HG02759 (cell line): ENCODE results near the gene CELF1.

Experiments used
- ATAC-seq: cut with Tn5 transposase; IDR thresholded peaks from one replicate; pipeline ENCODE4 v1.9.1; 2021; ENCODE audit warnings: mild to moderate bottlenecking, moderate library complexity; ENCODE audit not compliant: unreplicated experiment

The CELF1 gene

GRCh38 chr11:47495011-47495855 lies 57.7 kb downstream of the CELF1 start:
- no peak for ATAC-seq

GRCh38 chr11:47489395-47489755 lies 63.6 kb downstream of the CELF1 start:
- no peak for ATAC-seq

- no peak for ATAC-seq
Observed at GRCh38 chr11:47488674-47489394, 64.1 kb downstream of the CELF1 start.

GRCh38 chr11:47488111-47488510 lies 64.8 kb downstream of the CELF1 start:
- ATAC-seq, result no peak

GRCh38 chr11:47487421-47487820 lies 65.5 kb downstream of the CELF1 start:
- ATAC-seq, result no peak

GRCh38 chr11:47485107-47485506 lies 67.8 kb downstream of the CELF1 start:
- no peak for ATAC-seq

- no peak for ATAC-seq
Observed at GRCh38 chr11:47483457-47483856, 69.5 kb downstream of the CELF1 start.

GRCh38 chr11:47480762-47481161 lies 72.2 kb downstream of the CELF1 start:
- no peak for ATAC-seq

GRCh38 chr11:47478651-47479329 lies 74.1 kb downstream of the CELF1 start:
- ATAC-seq, result no peak

- ATAC-seq, result no peak
Observed at GRCh38 chr11:47477753-47478152, 75.2 kb downstream of the CELF1 start.

- ATAC-seq, result no peak
Observed at GRCh38 chr11:47477323-47477722, 75.6 kb downstream of the CELF1 start.

GRCh38 chr11:47470671-47471070 lies 82.3 kb downstream of the CELF1 start:
- no peak for ATAC-seq

GRCh38 chr11:47469361-47470179 lies 83.4 kb downstream of the CELF1 start:
- ATAC-seq, result no peak

- ATAC-seq, result no peak
Observed at GRCh38 chr11:47468598-47469214, 84.2 kb downstream of the CELF1 start.

GRCh38 chr11:47467357-47467756 lies 85.6 kb downstream of the CELF1 start:
- no peak for ATAC-seq

- ATAC-seq, result no peak
Observed at GRCh38 chr11:47466701-47467250, 86.2 kb downstream of the CELF1 start.

GRCh38 chr11:47466201-47466600 lies 86.7 kb downstream of the CELF1 start:
- ATAC-seq, result no peak

- no peak for ATAC-seq
Observed at GRCh38 chr11:47464483-47464882, 88.4 kb downstream of the CELF1 start.

GRCh38 chr11:47461876-47462275 lies 91.1 kb downstream of the CELF1 start:
- ATAC-seq, result no peak

- no peak for ATAC-seq
Observed at GRCh38 chr11:47460571-47461235, 92.2 kb downstream of the CELF1 start.
